ENCODE results near the gene CPNE7. TPM values are rescaled to one million over a fixed set of nuclear protein-coding genes. Genes with fewer than 3 reads are reported as not detected.
A peak's percentile ranks its signal among the peaks of the same experiment; 100 is the strongest.

The CPNE7 gene
- total RNA-seq, 1 donor from 2014 or later = 32.2 TPM

- Mint-ChIP-seq H3K9me3 (no peaks in the 10 kb centered on the region), H3K27ac (no peak overlapping the region), H3K4me1 (ENCODE audit: low read depth) (peaks cover 10% of the 10 kb centered on the region), H3K4me3 (peak overlapping the region; percentile 37), H3K36me3 (ENCODE audit: low read depth) (no peaks in the 10 kb centered on the region), H3K27me3 (ENCODE audit: insufficient read depth) (peaks cover 26% of the 10 kb centered on the region)
- no peak for DNase-seq (ENCODE audit: low spot score)
- intact Hi-C loops (cut with micrococcal nuclease) = loop anchor here (1.0 kb wide), 1 partner anchor 67 kb away; no protein-coding TSS in a partner anchor
Measured at GRCh38 chr16:89573826-89574680, 1.5 kb upstream of the CPNE7 start.

- no peak overlapping the region for H3K27ac Mint-ChIP-seq
- H3K36me3 Mint-ChIP-seq (ENCODE audit: low read depth) = no peaks in the 10 kb centered on the region
- H3K4me3 Mint-ChIP-seq = peak overlapping the region; percentile 39
- H3K27me3 Mint-ChIP-seq (ENCODE audit: insufficient read depth) = peaks cover 26% of the 10 kb centered on the region
- peak; percentile 33 for DNase-seq (ENCODE audit: low spot score)
- H3K9me3 Mint-ChIP-seq = no peaks in the 10 kb centered on the region
- intact Hi-C loops (cut with micrococcal nuclease) = loop anchor here (1.0 kb wide), 2 partner anchors 13 to 67 kb away; no protein-coding TSS in a partner anchor
- H3K4me1 Mint-ChIP-seq (ENCODE audit: low read depth) = peaks cover 10% of the 10 kb centered on the region
Measured at GRCh38 chr16:89574681-89575246, 794 bp upstream of the CPNE7 start.

DNA sequence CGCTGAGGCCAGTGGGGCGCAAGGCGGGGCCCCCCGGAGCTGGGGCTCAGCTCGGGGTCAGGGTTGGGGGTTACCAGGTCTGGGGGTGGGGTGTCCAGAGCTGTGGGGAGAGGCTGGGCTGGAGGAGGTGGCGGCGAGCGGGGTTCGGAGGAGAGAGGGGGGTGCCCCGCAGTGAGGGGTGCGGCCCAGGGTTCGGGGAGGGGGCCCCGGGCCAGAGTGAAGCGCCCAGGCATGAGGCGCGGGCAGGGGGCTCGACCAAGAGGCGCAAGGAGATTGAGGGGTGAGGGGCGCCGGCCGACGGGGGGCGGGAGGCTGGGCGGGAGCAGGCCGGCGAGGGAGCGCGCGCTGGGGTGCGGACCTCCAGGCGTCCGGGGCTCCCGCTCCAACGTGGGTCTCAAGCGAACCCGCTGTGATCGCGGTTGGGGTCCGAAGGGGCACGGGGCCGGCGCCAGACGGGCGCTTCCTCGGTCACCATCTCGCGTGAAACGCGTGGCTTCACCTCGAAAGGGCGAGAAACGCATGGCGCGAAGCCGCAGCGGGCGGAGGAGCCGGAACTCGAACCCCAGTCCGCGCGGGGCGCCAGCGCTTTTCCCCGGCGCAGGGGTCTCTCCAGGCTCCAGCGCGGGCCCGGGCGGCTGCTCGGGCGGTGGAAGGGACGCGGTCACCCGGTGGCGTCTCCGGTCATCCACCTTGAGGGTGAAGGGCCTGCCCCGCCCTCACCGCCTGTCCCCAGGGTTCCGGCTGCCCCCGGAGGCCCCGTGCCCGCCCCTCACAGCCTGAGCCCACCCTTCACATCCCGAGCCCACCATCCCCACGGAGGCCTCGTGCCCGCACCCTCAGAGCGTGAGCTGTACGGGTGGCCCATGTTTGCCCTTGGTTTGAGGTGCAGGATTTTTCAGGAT lies 846 bp downstream of the CPNE7 start:
- intact Hi-C loops (cut with micrococcal nuclease) = no loop called here
- no peak overlapping the region for H3K4me3 Mint-ChIP-seq

GRCh38 chr16:89577055-89577759 lies 1.6 kb downstream of the CPNE7 start:
- Mint-ChIP-seq H3K4me3 (peak overlapping the region; percentile 42), H3K9me3 (no peaks in the 10 kb centered on the region), H3K36me3 (ENCODE audit: low read depth) (no peaks in the 10 kb centered on the region), H3K4me1 (ENCODE audit: low read depth) (peaks cover 5% of the 10 kb centered on the region), H3K27me3 (ENCODE audit: insufficient read depth) (peaks cover 21% of the 10 kb centered on the region), H3K27ac (no peak overlapping the region)
- intact Hi-C loops (cut with micrococcal nuclease) = no loop called here
- no peak for DNase-seq (ENCODE audit: low spot score)

More for the DNA sequence above, 846 bp downstream of the CPNE7 start:
- Mint-ChIP-seq H3K36me3 (ENCODE audit: low read depth) (no peaks in the 10 kb centered on the region), H3K27me3 (ENCODE audit: insufficient read depth) (peaks cover 26% of the 10 kb centered on the region), H3K27ac (no peak overlapping the region), H3K9me3 (no peaks in the 10 kb centered on the region), H3K4me1 (ENCODE audit: low read depth) (peaks cover 10% of the 10 kb centered on the region)
- no peak for DNase-seq (ENCODE audit: low spot score)

GRCh38 chr16:89579351-89579750 lies 3.8 kb downstream of the CPNE7 start:
- Mint-ChIP-seq H3K4me1 (ENCODE audit: low read depth) (no peaks in the 10 kb centered on the region), H3K4me3 (no peak overlapping the region), H3K27ac (no peak overlapping the region), H3K27me3 (ENCODE audit: insufficient read depth) (peaks cover 10% of the 10 kb centered on the region), H3K36me3 (ENCODE audit: low read depth) (no peaks in the 10 kb centered on the region), H3K9me3 (no peaks in the 10 kb centered on the region)
- DNase-seq (ENCODE audit: low spot score) = no peak
- intact Hi-C loops (cut with micrococcal nuclease) = no loop called here

DNA sequence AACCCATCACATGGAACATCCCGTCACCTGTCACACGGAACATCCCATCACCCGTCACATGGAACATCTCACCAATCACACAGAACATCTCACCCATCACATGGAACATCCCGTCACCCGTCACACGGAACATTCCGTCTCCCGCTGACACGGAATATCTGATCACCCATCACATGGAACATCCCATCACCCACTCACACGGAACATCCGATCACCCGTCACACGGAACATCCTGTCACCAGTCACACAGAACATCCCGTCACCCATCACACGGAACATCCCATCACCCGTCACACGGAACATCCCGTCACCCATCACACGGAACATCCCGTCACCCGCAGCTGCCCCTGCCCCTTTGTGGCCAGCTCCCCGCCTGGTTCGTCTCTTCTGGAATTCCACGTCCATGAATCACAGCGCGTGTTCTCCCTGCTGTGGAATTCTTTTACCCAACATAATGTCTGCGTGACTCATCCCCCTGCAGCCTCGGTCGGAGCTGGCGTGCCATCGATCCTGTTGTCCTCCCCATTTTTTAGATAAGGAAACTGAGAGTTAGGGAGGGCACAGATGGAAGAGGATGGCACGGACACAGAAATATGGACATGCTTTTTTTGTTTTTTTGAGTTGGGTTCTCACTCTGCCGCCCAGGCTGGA lies 5.6 kb downstream of the CPNE7 start:
- Mint-ChIP-seq H3K36me3 (ENCODE audit: low read depth) (no peaks in the 10 kb centered on the region), H3K27ac (no peak overlapping the region), H3K9me3 (no peaks in the 10 kb centered on the region), H3K4me3 (no peak overlapping the region), H3K4me1 (ENCODE audit: low read depth) (no peaks in the 10 kb centered on the region), H3K27me3 (ENCODE audit: insufficient read depth) (peaks cover 10% of the 10 kb centered on the region)
- intact Hi-C loops (cut with micrococcal nuclease) = no loop called here
- no peak for DNase-seq (ENCODE audit: low spot score)

GRCh38 chr16:89581861-89582563 lies 6.5 kb downstream of the CPNE7 start:
- H3K4me1 Mint-ChIP-seq (ENCODE audit: low read depth) = no peaks in the 10 kb centered on the region
- peaks cover 7% of the 10 kb centered on the region for H3K27me3 Mint-ChIP-seq (ENCODE audit: insufficient read depth)
- intact Hi-C loops (cut with micrococcal nuclease) = no loop called here
- no peaks in the 10 kb centered on the region for H3K36me3 Mint-ChIP-seq (ENCODE audit: low read depth)
- H3K27ac Mint-ChIP-seq = no peak overlapping the region
- no peaks in the 10 kb centered on the region for H3K9me3 Mint-ChIP-seq
- no peak for DNase-seq (ENCODE audit: low spot score)
- H3K4me3 Mint-ChIP-seq = no peak overlapping the region

- intact Hi-C loops (cut with micrococcal nuclease) = no loop called here
- peaks cover 4% of the 10 kb centered on the region for H3K27me3 Mint-ChIP-seq (ENCODE audit: insufficient read depth)
- no peak overlapping the region for H3K27ac Mint-ChIP-seq
- no peak for DNase-seq (ENCODE audit: low spot score)
- no peaks in the 10 kb centered on the region for H3K4me1 Mint-ChIP-seq (ENCODE audit: low read depth)
- H3K36me3 Mint-ChIP-seq (ENCODE audit: low read depth) = no peaks in the 10 kb centered on the region
- no peaks in the 10 kb centered on the region for H3K9me3 Mint-ChIP-seq
- no peak overlapping the region for H3K4me3 Mint-ChIP-seq
Measured at GRCh38 chr16:89582614-89583196, 7.1 kb downstream of the CPNE7 start.

GRCh38 chr16:89583197-89583894 lies 7.8 kb downstream of the CPNE7 start:
- intact Hi-C loops (cut with micrococcal nuclease) = no loop called here

GRCh38 chr16:89583895-89584644 lies 8.5 kb downstream of the CPNE7 start:
- no peak overlapping the region for H3K27ac Mint-ChIP-seq
- no peaks in the 10 kb centered on the region for H3K36me3 Mint-ChIP-seq (ENCODE audit: low read depth)
- intact Hi-C loops (cut with micrococcal nuclease) = no loop called here
- no peaks in the 10 kb centered on the region for H3K27me3 Mint-ChIP-seq (ENCODE audit: insufficient read depth)
- DNase-seq (ENCODE audit: low spot score) = no peak
- H3K9me3 Mint-ChIP-seq = no peaks in the 10 kb centered on the region
- H3K4me1 Mint-ChIP-seq (ENCODE audit: low read depth) = no peaks in the 10 kb centered on the region
- H3K4me3 Mint-ChIP-seq = no peak overlapping the region

More at GRCh38 chr16:89583197-89583894, 7.8 kb downstream of the CPNE7 start:
- DNase-seq (ENCODE audit: low spot score) = no peak
- H3K27me3 Mint-ChIP-seq (ENCODE audit: insufficient read depth) = peaks cover under 1% of the 10 kb centered on the region
- no peak overlapping the region for H3K27ac Mint-ChIP-seq
- no peak overlapping the region for H3K4me3 Mint-ChIP-seq
- H3K36me3 Mint-ChIP-seq (ENCODE audit: low read depth) = no peaks in the 10 kb centered on the region
- H3K9me3 Mint-ChIP-seq = no peaks in the 10 kb centered on the region
- H3K4me1 Mint-ChIP-seq (ENCODE audit: low read depth) = no peaks in the 10 kb centered on the region
